Vagina (tissue), 2 donors: Measurements from ENCODE around the gene SUSD6.

Source experiments
- POLR2A ChIP-seq, 2 donors: fragments of 450-650 bp; IDR thresholded peaks; one replicate each; pipeline ENCODE4 v1.6.1; 2017; ENCODE audit warnings: antibody characterized with exemption in 2 of 2, mild to moderate bottlenecking in 2 of 2, moderate library complexity in 2 of 2
- POLR2AphosphoS5 ChIP-seq, 2 donors: sonication (generic); formaldehyde crosslinking; IDR thresholded peaks; one replicate each; pipeline ENCODE4 v1.9.0; 2017; ENCODE audit warnings: antibody characterized with exemption in 2 of 2, mild to moderate bottlenecking in 2 of 2, low read depth in 1 of 2; ENCODE audit not compliant: insufficient read depth in 1 of 2
- TF ChIP-seq, protein P1 (sequence below), 3 experiments: fragments of 450-650 bp in 2 of 3; fragments of 200-600 bp in 1 of 3; sonication (generic) in 1 of 3; IDR thresholded peaks; one replicate each; pipeline ENCODE4 v1.5.1; 2017 to 2019; ENCODE audit warnings: antibody characterized with exemption in 3 of 3, mild to moderate bottlenecking in 2 of 3, moderate library complexity in 2 of 3

DNA sequence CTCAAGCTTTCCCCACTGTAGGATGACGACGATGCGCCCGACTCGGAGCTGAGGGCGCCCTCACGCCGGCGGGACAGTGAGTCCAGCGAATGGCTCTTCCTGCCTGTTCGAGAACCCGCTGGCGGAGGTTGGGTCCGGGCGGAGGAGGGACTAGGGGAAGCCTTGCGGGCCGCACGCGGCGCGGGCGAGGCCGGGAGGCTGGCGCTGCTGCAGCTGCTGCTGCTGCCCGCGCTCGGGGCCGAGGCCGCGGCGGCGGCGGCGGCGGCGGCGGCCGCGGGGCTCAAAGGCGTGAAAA lies 38.6 kb upstream of the SUSD6 start:
- TF ChIP-seq, protein P1, sequence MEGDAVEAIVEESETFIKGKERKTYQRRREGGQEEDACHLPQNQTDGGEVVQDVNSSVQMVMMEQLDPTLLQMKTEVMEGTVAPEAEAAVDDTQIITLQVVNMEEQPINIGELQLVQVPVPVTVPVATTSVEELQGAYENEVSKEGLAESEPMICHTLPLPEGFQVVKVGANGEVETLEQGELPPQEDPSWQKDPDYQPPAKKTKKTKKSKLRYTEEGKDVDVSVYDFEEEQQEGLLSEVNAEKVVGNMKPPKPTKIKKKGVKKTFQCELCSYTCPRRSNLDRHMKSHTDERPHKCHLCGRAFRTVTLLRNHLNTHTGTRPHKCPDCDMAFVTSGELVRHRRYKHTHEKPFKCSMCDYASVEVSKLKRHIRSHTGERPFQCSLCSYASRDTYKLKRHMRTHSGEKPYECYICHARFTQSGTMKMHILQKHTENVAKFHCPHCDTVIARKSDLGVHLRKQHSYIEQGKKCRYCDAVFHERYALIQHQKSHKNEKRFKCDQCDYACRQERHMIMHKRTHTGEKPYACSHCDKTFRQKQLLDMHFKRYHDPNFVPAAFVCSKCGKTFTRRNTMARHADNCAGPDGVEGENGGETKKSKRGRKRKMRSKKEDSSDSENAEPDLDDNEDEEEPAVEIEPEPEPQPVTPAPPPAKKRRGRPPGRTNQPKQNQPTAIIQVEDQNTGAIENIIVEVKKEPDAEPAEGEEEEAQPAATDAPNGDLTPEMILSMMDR (IDR thresholded peaks at IDR 0.05), result no peak
- no peak for TF ChIP-seq POLR2A (IDR thresholded peaks at IDR 0.05)
- no peak for TF ChIP-seq POLR2AphosphoS5 (IDR thresholded peaks at IDR 0.05; ENCODE audit: insufficient read depth in 1 of 2, low read depth in 1 of 2)
